Chondrocyte (in vitro differentiated cells): Measurements from ENCODE around the gene TMPRSS3. TPM values are rescaled to one million over a fixed set of nuclear protein-coding genes. Genes with fewer than 3 reads are reported as not detected.

Experiments used
- DNase-seq: peaks from one replicate; pipeline ENCODE4 v3.0.0; 2021; ENCODE audit warnings: mixed read lengths, low spot score
- H3K27ac Mint-ChIP-seq: one replicate; pipeline ENCODE4 v1.8.0; 2021; ENCODE audit warnings: mild to moderate bottlenecking, moderate library complexity, mixed read lengths; ENCODE audit not compliant: unreplicated experiment
- H3K27me3 Mint-ChIP-seq: 2 replicates; pipeline ENCODE4 v1.8.0; 2021; ENCODE audit warnings: low read depth, mixed read lengths
- H3K36me3 Mint-ChIP-seq: 2 replicates; pipeline ENCODE4 v1.8.0; 2021; ENCODE audit warnings: low read depth, mixed read lengths
- H3K4me1 Mint-ChIP-seq: 2 replicates; pipeline ENCODE4 v1.8.0; 2021; ENCODE audit warnings: low read depth, mild to moderate bottlenecking, mixed read lengths
- H3K4me3 Mint-ChIP-seq: one replicate; pipeline ENCODE4 v1.8.0; 2021; ENCODE audit warnings: mild to moderate bottlenecking, moderate library complexity, mixed read lengths; ENCODE audit not compliant: unreplicated experiment
- H3K9me3 Mint-ChIP-seq: 2 replicates; pipeline ENCODE4 v1.8.0; 2021; ENCODE audit warnings: low read depth, mixed read lengths
- total RNA-seq: library from RNA; stranded (reverse); gene quantifications from 3 replicates; pipeline ENCODE4 v1.2.1, GENCODE V29; 2021
- TF ChIP-seq, protein P1 (sequence below): fragments of 200-600 bp; sonication (generic); IDR thresholded peaks from 2 replicates; pipeline ENCODE4 v1.5.0; 2021; ENCODE audit warnings: antibody characterized with exemption, mild to moderate bottlenecking, moderate library complexity

TMPRSS3 gene
- total RNA-seq, 1 donor from 2014 or later, result not detected

DNA sequence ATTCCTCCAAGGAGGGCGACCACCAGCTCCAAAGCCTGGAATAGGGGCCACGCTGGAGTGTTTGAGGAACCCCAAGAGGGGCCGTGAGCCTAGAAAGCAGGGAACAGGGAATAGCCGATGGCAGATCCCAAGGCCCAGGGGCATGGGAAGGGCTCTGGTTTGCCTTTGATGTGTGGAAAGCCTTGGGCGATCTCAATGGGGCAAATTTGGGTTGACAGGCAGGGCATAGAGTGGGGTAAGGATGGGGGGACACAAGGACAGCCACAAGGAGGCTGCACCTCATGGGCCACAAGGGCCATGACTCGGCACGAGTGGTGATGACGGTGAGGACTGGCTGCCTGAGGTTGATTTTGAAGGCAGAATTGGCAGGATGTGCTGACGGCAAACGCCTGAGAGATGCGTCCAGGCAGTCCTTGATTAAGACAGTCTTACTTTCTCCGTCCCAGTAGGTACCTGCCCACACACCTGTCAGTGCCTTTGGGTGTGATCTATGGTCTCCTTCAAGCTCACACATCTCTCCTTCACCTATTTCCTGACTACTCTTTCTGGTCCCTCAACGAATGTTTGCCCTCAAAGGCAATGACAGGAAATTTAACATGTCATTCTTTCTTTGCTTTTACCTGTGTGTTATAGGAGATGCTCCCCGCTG, 2.0 kb upstream of the TMPRSS3 start:
- H3K27ac Mint-ChIP-seq, result no peak overlapping the region
- H3K36me3 Mint-ChIP-seq, result no peaks in the 10 kb centered on the region

GRCh38 chr21:42396799-42397745, 1.2 kb upstream of the TMPRSS3 start:
- TF ChIP-seq, protein P1, sequence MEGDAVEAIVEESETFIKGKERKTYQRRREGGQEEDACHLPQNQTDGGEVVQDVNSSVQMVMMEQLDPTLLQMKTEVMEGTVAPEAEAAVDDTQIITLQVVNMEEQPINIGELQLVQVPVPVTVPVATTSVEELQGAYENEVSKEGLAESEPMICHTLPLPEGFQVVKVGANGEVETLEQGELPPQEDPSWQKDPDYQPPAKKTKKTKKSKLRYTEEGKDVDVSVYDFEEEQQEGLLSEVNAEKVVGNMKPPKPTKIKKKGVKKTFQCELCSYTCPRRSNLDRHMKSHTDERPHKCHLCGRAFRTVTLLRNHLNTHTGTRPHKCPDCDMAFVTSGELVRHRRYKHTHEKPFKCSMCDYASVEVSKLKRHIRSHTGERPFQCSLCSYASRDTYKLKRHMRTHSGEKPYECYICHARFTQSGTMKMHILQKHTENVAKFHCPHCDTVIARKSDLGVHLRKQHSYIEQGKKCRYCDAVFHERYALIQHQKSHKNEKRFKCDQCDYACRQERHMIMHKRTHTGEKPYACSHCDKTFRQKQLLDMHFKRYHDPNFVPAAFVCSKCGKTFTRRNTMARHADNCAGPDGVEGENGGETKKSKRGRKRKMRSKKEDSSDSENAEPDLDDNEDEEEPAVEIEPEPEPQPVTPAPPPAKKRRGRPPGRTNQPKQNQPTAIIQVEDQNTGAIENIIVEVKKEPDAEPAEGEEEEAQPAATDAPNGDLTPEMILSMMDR, result no peak
- H3K4me1 Mint-ChIP-seq, result peaks cover 51% of the 10 kb centered on the region
- no peak for DNase-seq
- H3K9me3 Mint-ChIP-seq, result no peaks in the 10 kb centered on the region
- no peaks in the 10 kb centered on the region for H3K27me3 Mint-ChIP-seq
- no peaks in the 10 kb centered on the region for H3K36me3 Mint-ChIP-seq
- H3K27ac Mint-ChIP-seq, result no peak overlapping the region
- H3K4me3 Mint-ChIP-seq, result no peak overlapping the region

More for the DNA sequence above, 2.0 kb upstream of the TMPRSS3 start:
- Mint-ChIP-seq H3K9me3 (no peaks in the 10 kb centered on the region), H3K4me3 (no peak overlapping the region), H3K4me1 (peaks cover 45% of the 10 kb centered on the region), H3K27me3 (no peaks in the 10 kb centered on the region)
- no peak for DNase-seq
- TF ChIP-seq, protein P1, result no peak

DNA sequence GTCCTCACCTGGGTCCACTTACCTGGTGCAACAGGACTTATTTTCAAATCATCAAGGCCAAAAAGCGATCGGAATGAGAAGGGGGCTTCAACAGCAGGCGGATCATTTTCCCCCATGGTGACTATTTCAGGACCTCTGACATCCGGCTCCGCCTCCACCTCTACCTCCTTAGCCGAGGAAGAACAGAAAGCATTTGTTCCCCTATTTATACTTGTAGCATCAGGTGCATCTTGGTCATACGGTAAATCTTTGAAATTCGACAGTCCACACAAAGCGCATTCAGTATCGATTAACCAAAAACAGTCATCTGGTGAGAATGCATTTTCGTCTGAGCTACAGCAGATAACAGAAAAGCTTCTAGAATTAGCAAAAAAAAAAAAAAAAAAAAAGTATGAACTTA, 550 bp downstream of the TMPRSS3 start:
- Mint-ChIP-seq H3K4me1 (peaks cover 37% of the 10 kb centered on the region), H3K9me3 (no peaks in the 10 kb centered on the region), H3K4me3 (no peak overlapping the region), H3K27ac (no peak overlapping the region), H3K27me3 (peaks cover 2% of the 10 kb centered on the region), H3K36me3 (no peaks in the 10 kb centered on the region)
- TF ChIP-seq, protein P1, result no peak
- no peak for DNase-seq

GRCh38 chr21:42393443-42393950, 2.4 kb downstream of the TMPRSS3 start:
- no peaks in the 10 kb centered on the region for H3K36me3 Mint-ChIP-seq
- DNase-seq, result no peak

More at GRCh38 chr21:42393443-42393950, 2.4 kb downstream of the TMPRSS3 start:
- Mint-ChIP-seq H3K27me3 (peaks cover 5% of the 10 kb centered on the region), H3K4me1 (peaks cover 42% of the 10 kb centered on the region), H3K4me3 (no peak overlapping the region), H3K9me3 (no peaks in the 10 kb centered on the region), H3K27ac (peak overlapping the region; percentile 14)
- TF ChIP-seq, protein P1, result no peak
